OCI-LY1 (cell line): ENCODE data around the gene NHLRC4.

Experiments
- H2AFZ ChIP-seq: fragments of 200-600 bp; sonication (generic), shearing (Covaris generic); 2 replicates; pipeline ENCODE4 v1.6.0; 2014; ENCODE audit warnings: antibody characterized with exemption, mild to moderate bottlenecking, low read length
- H3F3A ChIP-seq: fragments of 200-600 bp; sonication (generic), shearing (Covaris generic); 2 replicates; pipeline ENCODE4 v1.6.0; 2014; ENCODE audit warnings: mild to moderate bottlenecking, antibody characterized with exemption, low read length, moderate library complexity; ENCODE audit not compliant: insufficient read depth
- H3K27ac ChIP-seq: fragments of 200-600 bp; sonication (generic); 2 replicates; pipeline ENCODE4 v1.5.1; 2014; ENCODE audit warnings: low read length, mixed run types, mild to moderate bottlenecking, low read depth; ENCODE audit not compliant: poor library complexity, severe bottlenecking
- H3K27me3 ChIP-seq: fragments of 200-600 bp; sonication (generic); 2 replicates; pipeline ENCODE4 v1.6.0; 2014; ENCODE audit warnings: antibody characterized with exemption, mild to moderate bottlenecking, low read length, moderate library complexity; ENCODE audit not compliant: insufficient read depth
- H3K36me3 ChIP-seq: fragments of 200-600 bp; sonication (generic); 2 replicates; pipeline ENCODE4 v1.6.1; 2014; ENCODE audit warnings: mild to moderate bottlenecking, antibody characterized with exemption, low read length, moderate library complexity, mixed read lengths; ENCODE audit not compliant: insufficient read depth
- H3K4me1 ChIP-seq: fragments of 200-600 bp; sonication (generic); 2 replicates; pipeline ENCODE4 v1.5.1; 2014; ENCODE audit warnings: mild to moderate bottlenecking, low read length, moderate library complexity; ENCODE audit not compliant: insufficient read depth, severe bottlenecking
- H3K4me2 ChIP-seq: fragments of 200-600 bp; sonication (generic), shearing (Covaris generic); 2 replicates; pipeline ENCODE4 v1.6.1; 2014; ENCODE audit warnings: low read length
- H3K4me3 ChIP-seq: fragments of 200-600 bp; sonication (generic); 2 replicates; pipeline ENCODE4 v1.5.1; 2014; ENCODE audit warnings: low read length, low read depth, mild to moderate bottlenecking, mixed read lengths; ENCODE audit not compliant: poor library complexity, severe bottlenecking
- H3K79me2 ChIP-seq: fragments of 200-600 bp; shearing (Covaris generic); 2 replicates; pipeline ENCODE4 v1.6.1; 2016; ENCODE audit warnings: mixed run types, low read length, mixed read lengths; ENCODE audit not compliant: insufficient read depth
- H3K9ac ChIP-seq: fragments of 200-600 bp; sonication (generic), shearing (Covaris generic); 2 replicates; pipeline ENCODE4 v1.6.1; 2014; ENCODE audit warnings: mild to moderate bottlenecking, low read length, mixed read lengths
- H3K9me2 ChIP-seq: fragments of 200-600 bp; sonication (generic), shearing (Covaris generic); 2 replicates; pipeline ENCODE4 v1.6.1; 2014; ENCODE audit warnings: low read depth, mild to moderate bottlenecking, low read length, mixed read lengths
- H3K9me3 ChIP-seq: fragments of 200-600 bp; shearing (Covaris generic); 2 replicates; pipeline ENCODE4 v1.6.1; 2014; ENCODE audit warnings: low read length, mixed read lengths
- H4K20me1 ChIP-seq: fragments of 200-600 bp; sonication (generic), shearing (Covaris generic); 2 replicates; pipeline ENCODE4 v1.6.0; 2016; ENCODE audit warnings: mild to moderate bottlenecking, low read length; ENCODE audit not compliant: insufficient read depth
- EZH2 ChIP-seq: fragments of 200-600 bp; sonication (generic), shearing (Covaris generic); IDR thresholded peaks from 2 replicates; pipeline ENCODE4 v1.8.0; 2017; ENCODE audit warnings: borderline replicate concordance, mixed run types, mild to moderate bottlenecking, antibody characterized with exemption, low read length, moderate library complexity, mixed read lengths
- TF ChIP-seq, protein P1 (sequence below): fragments of 200-600 bp; sonication (generic), shearing (Covaris generic); IDR thresholded peaks from 2 replicates; pipeline ENCODE4 v1.5.1; 2017; ENCODE audit warnings: mild to moderate bottlenecking, antibody characterized with exemption, low read length, moderate library complexity, mixed read lengths

NHLRC4 gene

DNA sequence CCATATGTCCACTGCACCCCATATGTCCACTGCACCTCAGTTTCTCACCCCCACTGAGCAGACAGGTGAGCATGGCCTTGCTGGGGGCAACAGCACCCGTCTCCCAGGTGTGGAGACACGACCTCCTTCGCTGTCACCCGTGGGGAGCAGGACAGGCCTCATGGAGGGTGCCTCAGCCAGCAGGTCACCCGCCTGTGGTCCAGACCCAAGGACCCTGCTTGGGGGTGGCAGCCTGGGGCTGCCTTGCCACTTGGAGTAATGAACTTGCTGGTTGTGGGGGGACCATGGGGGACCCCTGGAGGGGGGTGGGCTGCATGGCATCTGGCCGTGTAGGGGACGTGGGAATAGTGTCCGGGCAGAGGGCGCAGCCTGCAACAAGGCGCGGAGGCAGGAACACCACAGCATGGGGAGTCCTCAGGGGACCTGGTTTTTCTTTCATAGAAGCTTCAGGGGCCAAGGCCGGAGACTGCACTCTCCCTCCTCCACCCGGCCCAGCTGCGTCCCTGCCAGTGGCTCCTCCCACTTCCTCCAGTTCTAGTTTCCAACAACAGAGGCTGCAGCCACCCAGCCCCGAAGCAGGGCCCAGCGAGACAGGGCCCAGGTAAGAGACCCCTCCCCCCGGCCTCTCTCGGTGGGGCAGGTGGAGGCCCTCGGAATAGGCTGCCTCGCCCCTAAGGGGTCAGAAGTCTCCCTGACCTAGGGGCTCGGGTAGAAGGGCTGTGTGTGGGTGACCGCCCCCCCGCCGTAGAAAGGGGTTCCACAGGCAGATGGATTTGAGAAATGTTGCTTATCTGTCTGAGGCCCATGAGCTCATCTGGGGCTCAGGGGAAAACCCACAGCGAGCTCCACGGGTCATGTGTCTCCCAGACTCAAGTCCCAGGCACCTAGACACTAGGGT is at the start of gene NHLRC4:
TSS of gene NHLRC4 (plus strand) at position 531 of the 898 bp plus-strand sequence. CDS start 1,043 bp downstream, outside the sequence.
- Histone ChIP-seq H3K27me3 (no peaks in the 10 kb centered on the region; the same call in 1 of the 2 replicates), H3K4me2 (peak within 1 kb of the TSS; percentile 42), H3K36me3 (no peaks in the 10 kb centered on the region), H3K9me3 (no peaks in the 10 kb centered on the region), H3K79me2 (no peaks in the 10 kb centered on the region), H3K4me3 (peak within 1 kb of the TSS; percentile 26), H4K20me1 (no peaks in the 10 kb centered on the region), H3K9me2 (no peaks in the 10 kb centered on the region), H2AFZ (no peak within 1 kb of the TSS), H3K27ac (peak within 1 kb of the TSS; percentile 49), H3K9ac (peak within 1 kb of the TSS; percentile 30; the same call in 1 of the 2 replicates), H3F3A (no peaks in the 10 kb centered on the region), H3K4me1 (peaks cover 31% of the 10 kb centered on the region)
- TF ChIP-seq, protein P1, sequence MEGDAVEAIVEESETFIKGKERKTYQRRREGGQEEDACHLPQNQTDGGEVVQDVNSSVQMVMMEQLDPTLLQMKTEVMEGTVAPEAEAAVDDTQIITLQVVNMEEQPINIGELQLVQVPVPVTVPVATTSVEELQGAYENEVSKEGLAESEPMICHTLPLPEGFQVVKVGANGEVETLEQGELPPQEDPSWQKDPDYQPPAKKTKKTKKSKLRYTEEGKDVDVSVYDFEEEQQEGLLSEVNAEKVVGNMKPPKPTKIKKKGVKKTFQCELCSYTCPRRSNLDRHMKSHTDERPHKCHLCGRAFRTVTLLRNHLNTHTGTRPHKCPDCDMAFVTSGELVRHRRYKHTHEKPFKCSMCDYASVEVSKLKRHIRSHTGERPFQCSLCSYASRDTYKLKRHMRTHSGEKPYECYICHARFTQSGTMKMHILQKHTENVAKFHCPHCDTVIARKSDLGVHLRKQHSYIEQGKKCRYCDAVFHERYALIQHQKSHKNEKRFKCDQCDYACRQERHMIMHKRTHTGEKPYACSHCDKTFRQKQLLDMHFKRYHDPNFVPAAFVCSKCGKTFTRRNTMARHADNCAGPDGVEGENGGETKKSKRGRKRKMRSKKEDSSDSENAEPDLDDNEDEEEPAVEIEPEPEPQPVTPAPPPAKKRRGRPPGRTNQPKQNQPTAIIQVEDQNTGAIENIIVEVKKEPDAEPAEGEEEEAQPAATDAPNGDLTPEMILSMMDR, result no peak
- TF ChIP-seq EZH2, result no peak

GRCh38 chr16:518858-519257 is 47.9 kb upstream of the NHLRC4 start:
- TF ChIP-seq EZH2, result no peak
- TF ChIP-seq, protein P1, result no peak
- Histone ChIP-seq H3K4me2 (no peak overlapping the region), H2AFZ (no peak overlapping the region), H3K36me3 (no peaks in the 10 kb centered on the region), H3F3A (no peaks in the 10 kb centered on the region), H4K20me1 (no peaks in the 10 kb centered on the region), H3K79me2 (no peaks in the 10 kb centered on the region), H3K9me3 (no peaks in the 10 kb centered on the region), H3K4me3 (no peak overlapping the region), H3K4me1 (no peaks in the 10 kb centered on the region), H3K9ac (no peak overlapping the region), H3K9me2 (no peaks in the 10 kb centered on the region), H3K27me3 (no peaks in the 10 kb centered on the region), H3K27ac (no peak overlapping the region)

GRCh38 chr16:519425-519824 is 47.4 kb upstream of the NHLRC4 start:
- Histone ChIP-seq H3K79me2 (no peaks in the 10 kb centered on the region), H3K4me2 (no peak overlapping the region)
- TF ChIP-seq, protein P1, result no peak

More at GRCh38 chr16:519425-519824, 47.4 kb upstream of the NHLRC4 start:
- H3K4me3 ChIP-seq, result no peak overlapping the region
- no peak overlapping the region for H2AFZ ChIP-seq
- H3K36me3 ChIP-seq, result no peaks in the 10 kb centered on the region
- no peaks in the 10 kb centered on the region for H3K27me3 ChIP-seq
- H3K9me3 ChIP-seq, result no peaks in the 10 kb centered on the region
- H3K4me1 ChIP-seq, result no peaks in the 10 kb centered on the region
- H3K27ac ChIP-seq, result no peak overlapping the region
- no peaks in the 10 kb centered on the region for H4K20me1 ChIP-seq
- H3K9ac ChIP-seq, result no peak overlapping the region
- no peaks in the 10 kb centered on the region for H3K9me2 ChIP-seq
- no peaks in the 10 kb centered on the region for H3F3A ChIP-seq
